Loucy (cell line): ENCODE measurements around the gene TRIM67.

ENCODE experiments used
- H2AFZ ChIP-seq: fragments of 200-600 bp; sonication (generic); 2 replicates; pipeline ENCODE4 v1.6.0; 2016; ENCODE audit warnings: antibody characterized with exemption, mild to moderate bottlenecking, low read length, moderate library complexity
- H3F3A ChIP-seq: fragments of 200-600 bp; 2 replicates; pipeline ENCODE4 v1.6.0; 2016; ENCODE audit warnings: antibody characterized with exemption, low read depth, mild to moderate bottlenecking
- H3K27me3 ChIP-seq: fragments of 200-600 bp; sonication (generic); 2 replicates; pipeline ENCODE4 v1.6.1; 2014; ENCODE audit warnings: low read length, mild to moderate bottlenecking; ENCODE audit not compliant: insufficient read depth, poor library complexity, severe bottlenecking
- H3K36me3 ChIP-seq: fragments of 200-600 bp; sonication (generic); 2 replicates; pipeline ENCODE4 v1.6.1; 2016; ENCODE audit warnings: low read length; ENCODE audit not compliant: insufficient read depth
- H3K4me1 ChIP-seq: fragments of 200-600 bp; sonication (generic); 2 replicates; pipeline ENCODE4 v1.5.1; 2014; ENCODE audit warnings: low read length, mild to moderate bottlenecking; ENCODE audit not compliant: insufficient read depth, poor library complexity, severe bottlenecking
- H3K4me2 ChIP-seq: fragments of 200-600 bp; sonication (generic); 2 replicates; pipeline ENCODE4 v1.6.0; 2014; ENCODE audit warnings: antibody characterized with exemption, low read length, low read depth, mild to moderate bottlenecking; ENCODE audit not compliant: poor library complexity, severe bottlenecking
- H3K4me3 ChIP-seq: fragments of 200-600 bp; sonication (generic); 2 replicates; pipeline ENCODE4 v1.5.1; 2014; ENCODE audit warnings: low read length, mild to moderate bottlenecking, mixed read lengths; ENCODE audit not compliant: poor library complexity, severe bottlenecking
- H3K79me2 ChIP-seq: fragments of 200-600 bp; sonication (generic); 2 replicates; pipeline ENCODE4 v1.6.1; 2014; ENCODE audit warnings: low read length; ENCODE audit not compliant: insufficient read depth
- H3K9ac ChIP-seq: fragments of 200-600 bp; sonication (generic); 2 replicates; pipeline ENCODE4 v1.6.0; 2014; ENCODE audit warnings: mild to moderate bottlenecking, low read depth, low read length, moderate library complexity; ENCODE audit not compliant: poor library complexity, severe bottlenecking
- H3K9me2 ChIP-seq: fragments of 200-600 bp; sonication (generic); replicated peaks from 2 replicates; pipeline ENCODE4 v1.6.1; 2016; ENCODE audit warnings: low read depth, low read length, mixed read lengths
- H3K9me3 ChIP-seq: fragments of 200-600 bp; sonication (generic); 2 replicates; pipeline ENCODE4 v1.6.1; 2014; ENCODE audit warnings: mild to moderate bottlenecking, antibody characterized with exemption, low read length, low read depth; ENCODE audit not compliant: insufficient read depth
- H4K20me1 ChIP-seq: fragments of 200-600 bp; sonication (generic); 2 replicates; pipeline ENCODE4 v1.6.0; 2014; ENCODE audit warnings: antibody characterized with exemption, low read length, mild to moderate bottlenecking; ENCODE audit not compliant: insufficient read depth, poor library complexity, severe bottlenecking
- CTCF ChIP-seq: fragments of 200-600 bp; sonication (generic); conservative IDR thresholded peaks from 2 replicates; pipeline ENCODE4 v1.5.1; 2014; ENCODE audit warnings: mild to moderate bottlenecking, antibody characterized with exemption, low read length
- EZH2phosphoT487 ChIP-seq: fragments of 200-600 bp; IDR thresholded peaks from 2 replicates; pipeline ENCODE4 v1.6.1; 2018; ENCODE audit warnings: antibody characterized with exemption, mild to moderate bottlenecking, moderate library complexity, borderline replicate concordance

Gene TRIM67

GRCh38 chr1:231162297-231162969 lies 575 bp downstream of the TRIM67 start:
- Histone ChIP-seq H2AFZ (no peak overlapping the region), H3K9me3 (no peaks in the 10 kb centered on the region), H3K79me2 (no peaks in the 10 kb centered on the region), H3K9me2 (no peaks in the 10 kb centered on the region), H3K4me1 (no peaks in the 10 kb centered on the region), H3K27me3 (no peaks in the 10 kb centered on the region), H3F3A (no peaks in the 10 kb centered on the region), H3K9ac (no peak overlapping the region), H3K36me3 (no peaks in the 10 kb centered on the region), H3K4me2 (no peak overlapping the region), H3K4me3 (no peak overlapping the region), H4K20me1 (no peaks in the 10 kb centered on the region)
- TF ChIP-seq CTCF (no peak), EZH2phosphoT487 (no peak)

- Histone ChIP-seq H3K27me3 (no peaks in the 10 kb centered on the region), H3K9me2 (no peaks in the 10 kb centered on the region), H3K4me2 (no peak overlapping the region), H3K4me1 (no peaks in the 10 kb centered on the region), H3K36me3 (no peaks in the 10 kb centered on the region), H4K20me1 (no peaks in the 10 kb centered on the region), H3K4me3 (no peak overlapping the region), H2AFZ (no peak overlapping the region), H3K9ac (no peak overlapping the region), H3F3A (no peaks in the 10 kb centered on the region), H3K9me3 (no peaks in the 10 kb centered on the region), H3K79me2 (no peaks in the 10 kb centered on the region)
- TF ChIP-seq CTCF: no peak
- TF ChIP-seq EZH2phosphoT487: no peak
These were observed 1.3 kb downstream of the TRIM67 start for GRCh38 chr1:231162970-231163829.

- H3K27me3 ChIP-seq: no peaks in the 10 kb centered on the region
These were observed 2.1 kb downstream of the TRIM67 start for GRCh38 chr1:231163830-231164427.

More at GRCh38 chr1:231163830-231164427, 2.1 kb downstream of the TRIM67 start:
- no peak overlapping the region for H2AFZ ChIP-seq
- no peak overlapping the region for H3K4me2 ChIP-seq
- H3F3A ChIP-seq: no peaks in the 10 kb centered on the region
- no peak for TF ChIP-seq EZH2phosphoT487
- no peak for TF ChIP-seq CTCF
- no peaks in the 10 kb centered on the region for H3K9me2 ChIP-seq
- no peaks in the 10 kb centered on the region for H3K36me3 ChIP-seq
- no peaks in the 10 kb centered on the region for H3K9me3 ChIP-seq
- H3K4me1 ChIP-seq: no peaks in the 10 kb centered on the region
- H3K4me3 ChIP-seq: no peak overlapping the region
- H3K79me2 ChIP-seq: no peaks in the 10 kb centered on the region
- H4K20me1 ChIP-seq: no peaks in the 10 kb centered on the region
- no peak overlapping the region for H3K9ac ChIP-seq
